Cardiac fibroblast (primary cell): Measurements from ENCODE around the gene SPTY2D1.
A peak's percentile ranks its signal among the peaks of the same experiment; 100 is the strongest.
"Not testable (repeated sequence)": the region's sequence is repeated elsewhere in the genome, so short reads cannot be mapped to it uniquely, and the experiment has no call there.

Experiments used
- DNase-seq, 2 donors: peaks; one replicate each; pipeline versions ENCODE4 v3.0.0 to v3.0.0-alpha.2; 2010; ENCODE audit warnings: low read depth in 2 of 2
- H3K4me3 ChIP-seq, 2 donors: replicated peaks in 1 of 2; 1 replicate in 1 of 2; 2 replicates in 1 of 2; pipeline ENCODE4 v1.5.1; 2011; ENCODE audit warnings: low read depth in 2 of 2, low read length in 2 of 2, mild to moderate bottlenecking in 2 of 2, moderate library complexity in 1 of 2
- TF ChIP-seq, protein P1 (sequence below): IDR thresholded peaks from one replicate; pipeline ENCODE4 v1.5.1; 2011; ENCODE audit warnings: low read depth, mild to moderate bottlenecking, low read length, inconsistent platforms

SPTY2D1 gene

GRCh38 chr11:18669219-18669596 lies 35.1 kb upstream of the SPTY2D1 start:
- TF ChIP-seq, protein P1, sequence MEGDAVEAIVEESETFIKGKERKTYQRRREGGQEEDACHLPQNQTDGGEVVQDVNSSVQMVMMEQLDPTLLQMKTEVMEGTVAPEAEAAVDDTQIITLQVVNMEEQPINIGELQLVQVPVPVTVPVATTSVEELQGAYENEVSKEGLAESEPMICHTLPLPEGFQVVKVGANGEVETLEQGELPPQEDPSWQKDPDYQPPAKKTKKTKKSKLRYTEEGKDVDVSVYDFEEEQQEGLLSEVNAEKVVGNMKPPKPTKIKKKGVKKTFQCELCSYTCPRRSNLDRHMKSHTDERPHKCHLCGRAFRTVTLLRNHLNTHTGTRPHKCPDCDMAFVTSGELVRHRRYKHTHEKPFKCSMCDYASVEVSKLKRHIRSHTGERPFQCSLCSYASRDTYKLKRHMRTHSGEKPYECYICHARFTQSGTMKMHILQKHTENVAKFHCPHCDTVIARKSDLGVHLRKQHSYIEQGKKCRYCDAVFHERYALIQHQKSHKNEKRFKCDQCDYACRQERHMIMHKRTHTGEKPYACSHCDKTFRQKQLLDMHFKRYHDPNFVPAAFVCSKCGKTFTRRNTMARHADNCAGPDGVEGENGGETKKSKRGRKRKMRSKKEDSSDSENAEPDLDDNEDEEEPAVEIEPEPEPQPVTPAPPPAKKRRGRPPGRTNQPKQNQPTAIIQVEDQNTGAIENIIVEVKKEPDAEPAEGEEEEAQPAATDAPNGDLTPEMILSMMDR: no peak
- no peak overlapping the region for H3K4me3 ChIP-seq
- peak in 1 of 2 donors; percentile 15 for DNase-seq

- peak in 1 of 2 donors; percentile 6 for DNase-seq
- H3K4me3 ChIP-seq: no peak overlapping the region
- TF ChIP-seq, protein P1: no peak
These were observed 34.0 kb upstream of the SPTY2D1 start for GRCh38 chr11:18668131-18668530.

- not testable (repeated sequence) for H3K4me3 ChIP-seq, DNase-seq
These were observed 31.3 kb upstream of the SPTY2D1 start for GRCh38 chr11:18665353-18665872.

GRCh38 chr11:18657673-18658072 lies 23.5 kb upstream of the SPTY2D1 start:
- DNase-seq: no peak
- TF ChIP-seq, protein P1: no peak
- no peak overlapping the region for H3K4me3 ChIP-seq

DNA sequence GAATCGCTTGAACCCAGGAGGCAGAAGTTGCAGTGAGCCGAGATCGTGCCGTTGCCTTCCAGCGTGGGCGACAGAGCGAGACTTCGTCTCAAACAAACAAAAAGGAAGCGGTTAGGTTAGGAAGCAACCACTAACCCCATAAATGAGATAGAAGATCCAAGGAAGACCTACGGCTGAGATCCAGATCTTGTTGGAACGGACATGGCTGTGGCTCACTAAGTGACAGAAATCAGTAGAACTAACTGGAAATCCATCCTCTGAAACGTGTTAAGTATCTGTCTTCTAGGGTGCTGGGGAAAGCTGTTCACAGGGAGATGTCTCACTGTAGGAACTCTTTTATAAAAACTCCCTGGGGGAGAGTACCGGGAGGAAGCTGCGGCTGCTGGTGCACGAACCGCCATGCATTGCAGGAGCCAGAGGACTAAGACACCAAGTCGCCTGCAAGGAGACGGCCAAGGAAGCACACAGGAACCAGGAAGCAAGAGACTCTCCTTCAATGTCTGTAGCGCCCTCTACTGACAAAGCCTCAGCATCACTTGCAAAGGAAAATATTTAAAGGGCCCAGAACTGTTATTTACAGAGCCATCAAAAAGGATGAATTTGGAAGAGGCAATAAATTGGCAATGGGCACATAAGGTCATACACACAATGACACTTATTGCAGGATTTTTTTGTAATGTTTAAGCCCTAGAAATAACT lies 16.9 kb upstream of the SPTY2D1 start:
- DNase-seq: peak; percentile 83

DNA sequence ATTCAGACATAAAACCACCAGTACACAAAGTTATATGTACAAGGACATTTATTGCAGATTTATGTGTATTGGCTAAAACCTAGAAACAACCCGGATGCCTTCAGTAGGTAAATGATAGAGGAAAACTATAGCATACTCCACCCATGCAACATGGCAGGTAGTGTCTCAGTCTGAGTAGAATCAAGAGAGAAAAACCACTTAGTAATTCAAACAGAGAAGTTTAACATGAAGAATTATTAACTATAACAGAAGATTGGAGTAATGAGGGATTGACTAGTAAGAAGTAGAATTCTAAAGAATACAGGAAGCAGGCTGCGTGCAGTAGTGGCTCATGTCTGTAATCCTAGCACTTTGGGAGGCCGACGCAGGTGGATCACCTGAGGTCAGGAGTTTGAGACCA lies 16.2 kb upstream of the SPTY2D1 start:
- TF ChIP-seq, protein P1: no peak
- no peak overlapping the region for H3K4me3 ChIP-seq
- DNase-seq: no peak

More for the DNA sequence above, 16.9 kb upstream of the SPTY2D1 start:
- TF ChIP-seq, protein P1: peak; percentile 80
- H3K4me3 ChIP-seq: no peak overlapping the region

GRCh38 chr11:18643034-18643433 lies 8.9 kb upstream of the SPTY2D1 start:
- not testable (repeated sequence) for DNase-seq, H3K4me3 ChIP-seq

GRCh38 chr11:18641677-18642076 lies 7.5 kb upstream of the SPTY2D1 start:
- no peak overlapping the region for H3K4me3 ChIP-seq
- TF ChIP-seq, protein P1: no peak
- no peak for DNase-seq
